NCI-H1417 (cell line): Measurements from ENCODE around the gene PTPRA.
A peak's percentile ranks its signal among the peaks of the same experiment; 100 is the strongest.
"Not testable (repeated sequence)": the region's sequence is repeated elsewhere in the genome, so short reads cannot be mapped to it uniquely, and the experiment has no call there.

Experiments used
- DNase-seq, 3 experiments: peaks; one replicate each; lab custom pipeline; 2025; lab: John Stamatoyannopoulos, UW

PTPRA gene, protein sequence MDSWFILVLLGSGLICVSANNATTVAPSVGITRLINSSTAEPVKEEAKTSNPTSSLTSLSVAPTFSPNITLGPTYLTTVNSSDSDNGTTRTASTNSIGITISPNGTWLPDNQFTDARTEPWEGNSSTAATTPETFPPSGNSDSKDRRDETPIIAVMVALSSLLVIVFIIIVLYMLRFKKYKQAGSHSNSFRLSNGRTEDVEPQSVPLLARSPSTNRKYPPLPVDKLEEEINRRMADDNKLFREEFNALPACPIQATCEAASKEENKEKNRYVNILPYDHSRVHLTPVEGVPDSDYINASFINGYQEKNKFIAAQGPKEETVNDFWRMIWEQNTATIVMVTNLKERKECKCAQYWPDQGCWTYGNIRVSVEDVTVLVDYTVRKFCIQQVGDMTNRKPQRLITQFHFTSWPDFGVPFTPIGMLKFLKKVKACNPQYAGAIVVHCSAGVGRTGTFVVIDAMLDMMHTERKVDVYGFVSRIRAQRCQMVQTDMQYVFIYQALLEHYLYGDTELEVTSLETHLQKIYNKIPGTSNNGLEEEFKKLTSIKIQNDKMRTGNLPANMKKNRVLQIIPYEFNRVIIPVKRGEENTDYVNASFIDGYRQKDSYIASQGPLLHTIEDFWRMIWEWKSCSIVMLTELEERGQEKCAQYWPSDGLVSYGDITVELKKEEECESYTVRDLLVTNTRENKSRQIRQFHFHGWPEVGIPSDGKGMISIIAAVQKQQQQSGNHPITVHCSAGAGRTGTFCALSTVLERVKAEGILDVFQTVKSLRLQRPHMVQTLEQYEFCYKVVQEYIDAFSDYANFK

GRCh38 chr20:2873010-2873746 lies at the start of gene PTPRA:
Gene PTPRA (plus strand): TSS chr20:2873481. CDS start chr20:2964278, 90,797 bp downstream.
- peak; percentile 94 to 95 (median 95) for DNase-seq

DNA sequence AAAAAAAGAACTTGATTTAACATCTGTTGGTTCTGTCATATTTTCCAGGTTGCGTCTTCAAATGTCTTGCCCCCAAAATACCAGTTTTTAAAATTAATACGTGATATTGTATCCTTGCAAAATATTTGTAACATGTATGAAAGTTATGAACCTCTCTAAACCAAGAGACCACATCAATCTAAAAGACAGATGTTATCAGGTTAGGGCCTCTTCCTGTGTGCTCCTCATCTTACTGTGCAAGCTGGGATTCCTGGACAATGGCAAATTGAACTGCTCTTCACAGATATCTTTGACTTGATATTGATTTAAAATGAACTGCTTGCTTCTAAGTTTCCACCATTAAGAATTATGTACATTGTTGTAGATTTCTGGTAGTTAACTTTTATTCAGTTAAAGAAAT lies 47.5 kb upstream of the PTPRA start:
- no peak for DNase-seq

DNA sequence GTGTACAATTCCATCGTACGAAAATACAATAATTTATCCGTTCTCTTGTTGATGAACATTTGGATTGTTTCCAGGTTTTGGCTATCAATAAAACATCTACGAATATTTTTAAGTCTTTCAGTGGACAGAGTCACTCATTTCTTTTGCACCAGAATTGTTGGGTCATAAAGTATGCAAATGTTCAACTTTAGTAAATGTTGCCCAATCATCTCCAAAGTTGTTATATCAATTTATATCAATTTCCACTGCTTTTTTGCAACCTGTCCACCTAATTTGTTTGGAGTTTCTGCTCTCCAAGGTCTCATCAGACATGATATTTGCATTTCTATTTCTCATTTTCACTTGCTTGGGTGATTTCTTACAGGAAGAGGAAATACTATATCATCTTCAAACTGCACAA lies 46.6 kb upstream of the PTPRA start:
- DNase-seq, result no peak

GRCh38 chr20:2829376-2829775 lies 43.9 kb upstream of the PTPRA start:
- DNase-seq, result no peak

GRCh38 chr20:2831206-2831605 lies 42.1 kb upstream of the PTPRA start:
- DNase-seq, result not testable (repeated sequence)

- DNase-seq, result no peak
These were observed 39.5 kb upstream of the PTPRA start for GRCh38 chr20:2833761-2834160.

- DNase-seq, result no peak
These were observed 38.7 kb upstream of the PTPRA start for GRCh38 chr20:2834401-2835110.

DNA sequence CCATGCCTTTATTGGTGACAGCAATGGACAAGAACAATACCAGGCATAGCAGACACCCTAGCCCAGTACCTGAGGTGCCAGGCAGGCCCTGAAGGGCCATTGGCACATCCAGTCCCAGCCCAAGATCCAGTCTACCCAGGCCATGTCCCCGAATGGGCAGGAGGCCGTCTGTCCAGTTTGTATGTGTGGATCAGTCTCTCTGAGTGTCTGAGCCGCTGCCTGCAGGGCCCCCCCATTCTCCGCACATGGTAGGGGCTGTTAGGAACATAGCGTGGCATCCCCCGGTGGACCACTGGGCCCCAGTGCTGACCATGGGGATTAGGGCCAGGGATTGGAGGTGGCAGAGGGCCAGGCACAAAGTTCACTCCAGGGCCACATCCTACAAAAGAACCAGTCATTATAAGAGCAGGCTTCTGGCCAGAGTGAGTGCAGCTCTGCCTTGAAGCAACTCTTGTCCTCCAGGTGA lies 37.9 kb upstream of the PTPRA start:
- DNase-seq, result no peak

DNA sequence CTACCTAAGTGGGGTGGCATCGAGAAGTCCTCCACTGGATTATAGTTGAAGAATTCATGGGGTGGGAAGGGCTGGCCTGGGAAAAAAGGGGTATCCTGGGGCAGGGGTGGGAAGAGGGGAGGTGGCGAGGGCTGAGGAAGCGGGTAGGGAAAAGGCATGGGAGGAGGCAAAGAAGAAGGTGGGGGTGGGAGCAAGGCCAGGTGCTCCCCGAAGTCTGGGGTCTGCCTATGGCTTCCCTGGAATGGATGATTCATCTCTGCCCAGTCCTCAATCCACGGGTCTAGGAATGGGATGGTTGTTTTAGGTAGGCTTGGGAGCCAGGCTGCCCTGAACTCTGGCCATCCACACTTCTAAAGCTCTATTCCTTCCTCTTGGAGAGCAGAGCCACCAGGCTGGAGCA lies 37.2 kb upstream of the PTPRA start:
- DNase-seq, result no peak

- no peak for DNase-seq
These were observed 35.9 kb upstream of the PTPRA start for GRCh38 chr20:2837221-2837960.

DNA sequence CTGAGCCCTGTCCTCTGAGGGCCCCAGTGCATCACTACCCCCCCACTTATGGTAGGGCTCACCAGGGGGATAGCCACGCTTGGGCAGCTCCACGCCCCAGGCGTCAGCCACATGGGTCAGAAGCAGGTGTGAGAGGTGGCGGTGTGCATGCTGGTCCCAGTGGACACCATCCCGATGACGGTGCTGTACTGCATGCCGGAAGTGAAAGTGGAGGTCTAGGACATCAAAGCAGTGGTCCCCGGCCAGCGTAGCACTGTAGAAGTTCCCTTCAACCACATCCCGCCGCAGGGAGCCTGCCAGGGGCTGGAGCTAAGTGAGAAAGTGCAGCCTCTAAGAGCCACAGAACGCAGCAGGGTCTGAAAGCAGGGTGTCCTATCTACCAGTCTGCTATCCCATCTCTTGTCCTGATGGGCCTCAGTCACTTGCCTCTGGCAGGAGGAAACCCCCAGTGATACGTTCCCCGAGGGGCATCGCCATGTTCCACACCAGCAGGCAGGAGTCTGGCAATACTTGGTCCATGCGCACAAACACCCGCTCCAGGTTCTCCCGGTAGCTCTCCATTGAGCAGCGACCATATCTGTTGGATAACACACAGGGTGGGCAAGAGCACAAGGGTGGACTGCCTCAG lies 35.0 kb upstream of the PTPRA start:
- no peak for DNase-seq

GRCh38 chr20:2838847-2839671 lies 34.2 kb upstream of the PTPRA start:
- DNase-seq, result no peak

DNA sequence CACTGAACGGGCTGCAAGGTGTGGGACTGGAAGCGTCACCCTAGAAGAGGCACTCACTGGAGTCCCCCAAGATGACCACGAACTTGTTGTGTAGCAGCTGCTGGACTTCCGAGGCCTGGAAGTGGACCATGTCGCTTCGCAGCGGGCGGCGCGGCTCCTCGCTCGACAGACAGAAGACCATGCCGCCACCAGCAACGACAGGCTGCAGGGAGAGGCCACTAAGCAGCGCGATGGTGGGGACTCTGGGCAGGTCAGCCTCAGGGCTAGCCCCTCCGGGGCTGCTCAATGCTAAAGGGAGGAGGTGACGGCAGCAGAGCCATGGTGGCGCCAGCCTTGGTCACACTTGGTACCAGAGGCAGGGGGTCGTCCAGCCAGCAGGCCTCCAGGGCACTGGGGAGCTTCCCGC lies 33.5 kb upstream of the PTPRA start:
- DNase-seq, result no peak

GRCh38 chr20:2840138-2840966 lies 32.9 kb upstream of the PTPRA start, which contains the start of the genes PCED1A and VPS16:
Gene PCED1A (minus strand): TSS chr20:2840655. CDS start chr20:2839912, 743 bp downstream.
Gene VPS16 (plus strand): TSS chr20:2840745. CDS start chr20:2840775, 30 bp downstream.
- peak; percentile 88 to 98 (median 95) for DNase-seq

GRCh38 chr20:2840967-2841531 lies 32.2 kb upstream of the PTPRA start:
- peak in 2 of 3 experiments; percentile 74 to 76 for DNase-seq

DNA sequence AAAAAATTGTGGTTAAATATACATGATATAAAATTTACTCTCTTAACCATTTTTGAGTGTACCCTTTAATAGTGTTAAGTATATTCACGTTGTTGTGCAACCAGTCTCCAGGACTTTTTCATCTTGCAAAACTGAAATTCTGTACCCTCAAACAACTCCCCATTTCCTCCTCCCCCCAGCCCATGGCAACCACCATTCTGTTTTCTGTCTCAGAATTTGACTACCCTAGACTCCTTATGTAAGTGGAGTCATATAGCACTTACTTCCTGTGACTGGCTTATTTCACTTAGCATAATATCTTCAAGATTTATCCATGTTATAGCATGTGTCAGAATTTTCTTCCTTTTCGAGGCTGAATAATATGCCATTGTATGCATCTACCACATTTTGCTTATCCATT lies 27.7 kb upstream of the PTPRA start:
- DNase-seq, result no peak

GRCh38 chr20:2846698-2847097 lies 26.6 kb upstream of the PTPRA start:
- no peak for DNase-seq

GRCh38 chr20:2847802-2848201 lies 25.5 kb upstream of the PTPRA start:
- no peak for DNase-seq
